ENCODE results near the gene CFAP410.

DNA sequence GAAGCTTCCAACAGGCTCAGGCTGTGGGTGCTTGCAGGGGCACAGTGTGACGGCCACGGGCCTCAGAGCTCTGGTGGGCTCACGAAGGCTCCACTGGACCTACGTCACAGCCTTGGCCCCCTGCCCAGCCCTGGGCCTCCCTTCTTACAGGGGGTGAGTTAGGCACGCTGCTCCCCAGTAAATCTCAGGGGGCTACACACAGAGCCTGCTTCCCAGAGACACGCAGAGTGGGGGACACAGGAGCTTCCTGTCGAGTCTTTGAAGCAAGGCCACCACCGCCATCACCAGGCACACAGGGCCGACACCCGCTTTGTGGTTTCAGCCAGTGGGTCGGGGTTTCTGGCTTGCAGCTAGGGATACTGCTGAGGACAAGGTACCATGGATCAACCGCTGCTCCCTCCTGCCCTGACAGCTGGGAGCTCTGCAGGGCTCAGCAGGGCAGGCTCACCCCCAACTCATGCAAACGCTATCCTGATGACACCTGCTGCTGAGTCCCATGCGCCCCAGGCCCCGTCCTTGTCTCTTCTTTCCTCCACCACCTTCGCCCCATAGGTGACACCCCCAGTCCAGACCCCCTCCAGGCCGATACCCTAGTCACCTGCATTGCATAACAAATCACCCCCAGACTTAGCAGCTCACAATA is 5.5 kb upstream of the CFAP410 start:
- TF ChIP-seq SP1 (IDR thresholded peaks at IDR 0.05; ENCODE audit: low read depth, low read length) (no peak), CBX5 (IDR thresholded peaks at IDR 0.05; ENCODE audit: low read depth, low read length) (no peak), YY1 (IDR thresholded peaks at IDR 0.05; ENCODE audit: low read depth, low read length) (no peak), POLR2AphosphoS5 (IDR thresholded peaks at IDR 0.05; ENCODE audit: low read depth, low read length) (no peak)
- TF ChIP-seq, protein P1, sequence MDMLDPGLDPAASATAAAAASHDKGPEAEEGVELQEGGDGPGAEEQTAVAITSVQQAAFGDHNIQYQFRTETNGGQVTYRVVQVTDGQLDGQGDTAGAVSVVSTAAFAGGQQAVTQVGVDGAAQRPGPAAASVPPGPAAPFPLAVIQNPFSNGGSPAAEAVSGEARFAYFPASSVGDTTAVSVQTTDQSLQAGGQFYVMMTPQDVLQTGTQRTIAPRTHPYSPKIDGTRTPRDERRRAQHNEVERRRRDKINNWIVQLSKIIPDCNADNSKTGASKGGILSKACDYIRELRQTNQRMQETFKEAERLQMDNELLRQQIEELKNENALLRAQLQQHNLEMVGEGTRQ (IDR thresholded peaks at IDR 0.05; ENCODE audit: low read length) = no peak
- TF ChIP-seq, protein P2, sequence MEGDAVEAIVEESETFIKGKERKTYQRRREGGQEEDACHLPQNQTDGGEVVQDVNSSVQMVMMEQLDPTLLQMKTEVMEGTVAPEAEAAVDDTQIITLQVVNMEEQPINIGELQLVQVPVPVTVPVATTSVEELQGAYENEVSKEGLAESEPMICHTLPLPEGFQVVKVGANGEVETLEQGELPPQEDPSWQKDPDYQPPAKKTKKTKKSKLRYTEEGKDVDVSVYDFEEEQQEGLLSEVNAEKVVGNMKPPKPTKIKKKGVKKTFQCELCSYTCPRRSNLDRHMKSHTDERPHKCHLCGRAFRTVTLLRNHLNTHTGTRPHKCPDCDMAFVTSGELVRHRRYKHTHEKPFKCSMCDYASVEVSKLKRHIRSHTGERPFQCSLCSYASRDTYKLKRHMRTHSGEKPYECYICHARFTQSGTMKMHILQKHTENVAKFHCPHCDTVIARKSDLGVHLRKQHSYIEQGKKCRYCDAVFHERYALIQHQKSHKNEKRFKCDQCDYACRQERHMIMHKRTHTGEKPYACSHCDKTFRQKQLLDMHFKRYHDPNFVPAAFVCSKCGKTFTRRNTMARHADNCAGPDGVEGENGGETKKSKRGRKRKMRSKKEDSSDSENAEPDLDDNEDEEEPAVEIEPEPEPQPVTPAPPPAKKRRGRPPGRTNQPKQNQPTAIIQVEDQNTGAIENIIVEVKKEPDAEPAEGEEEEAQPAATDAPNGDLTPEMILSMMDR (IDR thresholded peaks at IDR 0.05; ENCODE audit: control extremely low read depth in 1 of 3, insufficient read depth in 1 of 3, low read depth in 1 of 3, low read length in 3 of 3) = no peak

Measured in H1 (cell line).